DMS53 treated with DMSO at 0.1 percent for 48 hours (cell line): ENCODE data around the gene HMSD.
"Not testable (repeated sequence)": the region's sequence is repeated elsewhere in the genome, so short reads cannot be mapped to it uniquely, and the experiment has no call there.

Source experiments
- DNase-seq: peaks from one replicate; lab custom pipeline; 2025; ENCODE audit not compliant: unreplicated experiment; lab: John Stamatoyannopoulos, UW

The HMSD gene

GRCh38 chr18:63949068-63949737 is at the start of gene HMSD:
TSS of gene HMSD (plus strand) at chr18:63949301. CDS start at chr18:63953456, 4,155 bp downstream.
- peak; percentile 96 for DNase-seq

- DNase-seq, result no peak
Observed at GRCh38 chr18:63903851-63904570, 45.1 kb upstream of the HMSD start.

GRCh38 chr18:63904694-63905093 is 44.4 kb upstream of the HMSD start:
- no peak for DNase-seq

GRCh38 chr18:63905361-63905760 is 43.7 kb upstream of the HMSD start:
- DNase-seq, result peak; percentile 14

- DNase-seq, result no peak
Observed at GRCh38 chr18:63906056-63906455, 43.0 kb upstream of the HMSD start.

GRCh38 chr18:63907664-63908063 is 41.4 kb upstream of the HMSD start, which contains the start of gene SERPINB10:
TSS of gene SERPINB10 (plus strand) at chr18:63907958. CDS start at chr18:63915511, 7,553 bp downstream.
- no peak for DNase-seq

- DNase-seq, result no peak
Observed at GRCh38 chr18:63908858-63909257, 40.2 kb upstream of the HMSD start.

GRCh38 chr18:63909870-63910269 is 39.2 kb upstream of the HMSD start:
- DNase-seq, result no peak

GRCh38 chr18:63917817-63918216 is 31.3 kb upstream of the HMSD start:
- DNase-seq, result no peak

GRCh38 chr18:63922049-63922448 is 27.1 kb upstream of the HMSD start:
- no peak for DNase-seq

- DNase-seq, result no peak
Observed at GRCh38 chr18:63924551-63924950, 24.6 kb upstream of the HMSD start.

- no peak for DNase-seq
Observed at GRCh38 chr18:63928331-63928730, 20.8 kb upstream of the HMSD start.

- DNase-seq, result not testable (repeated sequence)
Observed at GRCh38 chr18:63929369-63929768, 19.7 kb upstream of the HMSD start.

- DNase-seq, result no peak
Observed at GRCh38 chr18:63930773-63931354, 18.2 kb upstream of the HMSD start.

GRCh38 chr18:63936156-63936931 is 12.8 kb upstream of the HMSD start:
- DNase-seq, result peak; percentile 97

- no peak for DNase-seq
Observed at GRCh38 chr18:63936932-63937393, 12.1 kb upstream of the HMSD start.

GRCh38 chr18:63940008-63940407 is 9.1 kb upstream of the HMSD start:
- DNase-seq, result no peak

- not testable (repeated sequence) for DNase-seq
Observed at GRCh38 chr18:63940543-63941050, 8.5 kb upstream of the HMSD start.

GRCh38 chr18:63947051-63947790 is 1.9 kb upstream of the HMSD start:
- no peak for DNase-seq

- no peak for DNase-seq
Observed at GRCh38 chr18:63951302-63951705, 2.2 kb downstream of the HMSD start.
